C4-2B (cell line): Measurements from ENCODE around the gene WWC1.

Experiments used
- H3K27ac ChIP-seq: fragments of 450-650 bp; 2 replicates; pipeline ENCODE4 v1.5.1; 2017
- ZFX ChIP-seq: fragments of 450-650 bp; IDR thresholded peaks from 2 replicates; pipeline ENCODE4 v1.6.1; 2017
- TF ChIP-seq, protein P1 (sequence below): fragments of 450-650 bp; conservative IDR thresholded peaks from 2 replicates; pipeline ENCODE4 v1.5.1; 2017; ENCODE audit warnings: mild to moderate bottlenecking

The WWC1 gene

DNA sequence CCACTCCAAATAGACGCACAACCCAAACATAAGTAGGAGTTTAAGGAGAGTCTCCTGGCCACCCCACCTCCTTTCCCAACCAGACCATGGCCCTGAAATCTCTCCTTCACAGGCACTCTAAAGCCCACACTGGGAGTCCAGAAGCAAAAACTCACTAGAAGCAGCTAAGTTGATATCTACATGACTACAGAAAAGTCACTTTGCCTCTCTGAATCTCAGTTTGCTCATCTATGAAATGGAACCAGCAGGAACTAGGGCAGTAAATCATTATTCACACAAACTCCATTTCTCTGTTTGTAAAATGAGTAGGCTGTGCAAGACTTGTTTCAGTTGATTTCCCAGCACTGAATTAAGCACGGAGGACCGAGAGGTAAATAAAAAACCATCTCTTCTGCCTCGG, 4.1 kb upstream of the WWC1 start:
- H3K27ac ChIP-seq: no peak overlapping the region
- TF ChIP-seq, protein P1, sequence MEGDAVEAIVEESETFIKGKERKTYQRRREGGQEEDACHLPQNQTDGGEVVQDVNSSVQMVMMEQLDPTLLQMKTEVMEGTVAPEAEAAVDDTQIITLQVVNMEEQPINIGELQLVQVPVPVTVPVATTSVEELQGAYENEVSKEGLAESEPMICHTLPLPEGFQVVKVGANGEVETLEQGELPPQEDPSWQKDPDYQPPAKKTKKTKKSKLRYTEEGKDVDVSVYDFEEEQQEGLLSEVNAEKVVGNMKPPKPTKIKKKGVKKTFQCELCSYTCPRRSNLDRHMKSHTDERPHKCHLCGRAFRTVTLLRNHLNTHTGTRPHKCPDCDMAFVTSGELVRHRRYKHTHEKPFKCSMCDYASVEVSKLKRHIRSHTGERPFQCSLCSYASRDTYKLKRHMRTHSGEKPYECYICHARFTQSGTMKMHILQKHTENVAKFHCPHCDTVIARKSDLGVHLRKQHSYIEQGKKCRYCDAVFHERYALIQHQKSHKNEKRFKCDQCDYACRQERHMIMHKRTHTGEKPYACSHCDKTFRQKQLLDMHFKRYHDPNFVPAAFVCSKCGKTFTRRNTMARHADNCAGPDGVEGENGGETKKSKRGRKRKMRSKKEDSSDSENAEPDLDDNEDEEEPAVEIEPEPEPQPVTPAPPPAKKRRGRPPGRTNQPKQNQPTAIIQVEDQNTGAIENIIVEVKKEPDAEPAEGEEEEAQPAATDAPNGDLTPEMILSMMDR: no peak
- no peak for TF ChIP-seq ZFX

DNA sequence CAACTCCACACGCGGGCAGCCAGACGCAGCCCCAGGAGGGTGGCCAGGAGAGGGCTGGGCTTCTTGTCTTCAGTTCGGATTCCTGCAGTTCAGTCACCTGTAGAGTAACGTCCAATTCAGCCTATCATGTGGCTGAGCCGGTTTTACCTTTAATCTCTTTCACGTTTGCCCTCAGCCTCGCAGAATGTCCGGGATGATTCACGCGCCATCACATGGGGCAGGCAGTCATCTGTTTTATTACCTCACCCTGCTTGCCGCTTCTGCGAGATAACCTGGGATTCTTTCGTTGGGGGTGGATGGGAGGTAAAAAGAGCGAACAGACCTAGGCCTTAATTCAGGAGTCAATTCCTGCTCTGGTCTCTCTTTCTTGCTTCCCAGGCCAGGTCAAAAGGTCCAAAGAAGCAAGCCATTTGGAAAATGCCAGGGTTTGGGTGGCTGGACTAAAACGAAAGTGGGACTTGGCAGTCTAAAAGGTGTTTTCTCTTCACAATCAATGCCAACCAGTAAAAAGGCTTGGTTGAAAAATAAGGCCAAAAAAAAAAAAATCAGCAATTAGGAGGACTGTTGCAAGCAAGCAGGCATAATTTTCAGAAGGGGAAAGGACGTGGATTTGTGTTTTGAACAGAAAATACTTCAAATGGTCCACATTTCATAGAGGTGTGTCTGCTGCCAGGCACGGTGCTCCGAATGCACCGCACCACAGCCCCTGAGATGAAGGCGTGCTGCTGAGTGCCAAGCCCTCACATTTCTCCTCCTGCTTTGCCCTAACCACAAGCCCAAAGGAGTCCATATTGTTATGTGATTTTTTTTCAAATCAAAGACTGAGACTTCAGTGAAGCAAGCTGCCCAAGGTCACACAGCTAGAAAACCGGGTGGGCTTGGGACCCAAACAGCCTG, 2.8 kb upstream of the WWC1 start:
- TF ChIP-seq, protein P1: no peak
- no peak for TF ChIP-seq ZFX
- H3K27ac ChIP-seq: no peak overlapping the region

DNA sequence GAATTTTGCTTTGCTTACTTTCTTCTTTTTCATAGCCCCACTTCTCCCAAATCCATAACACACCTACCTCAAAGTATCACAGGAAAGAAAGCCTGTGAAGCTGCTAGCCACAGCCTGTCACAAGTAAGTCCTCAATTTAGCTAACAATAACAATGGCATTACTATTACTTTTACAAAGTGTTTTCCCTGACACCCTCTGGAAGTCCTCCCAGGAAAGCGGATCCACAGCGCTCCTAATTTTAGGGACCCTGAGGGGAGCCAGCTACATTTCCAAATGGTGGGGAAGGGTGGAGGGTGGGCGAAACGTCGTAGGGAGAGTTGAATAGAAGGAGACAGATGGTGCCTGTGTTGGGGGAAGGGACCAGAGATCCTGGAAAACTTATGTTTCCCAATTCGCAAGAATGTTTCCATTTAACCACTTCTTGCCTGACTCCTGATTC, 523 bp upstream of the WWC1 start:
- peak overlapping the region; percentile 92 for H3K27ac ChIP-seq
- TF ChIP-seq, protein P1: no peak
- no peak for TF ChIP-seq ZFX

DNA sequence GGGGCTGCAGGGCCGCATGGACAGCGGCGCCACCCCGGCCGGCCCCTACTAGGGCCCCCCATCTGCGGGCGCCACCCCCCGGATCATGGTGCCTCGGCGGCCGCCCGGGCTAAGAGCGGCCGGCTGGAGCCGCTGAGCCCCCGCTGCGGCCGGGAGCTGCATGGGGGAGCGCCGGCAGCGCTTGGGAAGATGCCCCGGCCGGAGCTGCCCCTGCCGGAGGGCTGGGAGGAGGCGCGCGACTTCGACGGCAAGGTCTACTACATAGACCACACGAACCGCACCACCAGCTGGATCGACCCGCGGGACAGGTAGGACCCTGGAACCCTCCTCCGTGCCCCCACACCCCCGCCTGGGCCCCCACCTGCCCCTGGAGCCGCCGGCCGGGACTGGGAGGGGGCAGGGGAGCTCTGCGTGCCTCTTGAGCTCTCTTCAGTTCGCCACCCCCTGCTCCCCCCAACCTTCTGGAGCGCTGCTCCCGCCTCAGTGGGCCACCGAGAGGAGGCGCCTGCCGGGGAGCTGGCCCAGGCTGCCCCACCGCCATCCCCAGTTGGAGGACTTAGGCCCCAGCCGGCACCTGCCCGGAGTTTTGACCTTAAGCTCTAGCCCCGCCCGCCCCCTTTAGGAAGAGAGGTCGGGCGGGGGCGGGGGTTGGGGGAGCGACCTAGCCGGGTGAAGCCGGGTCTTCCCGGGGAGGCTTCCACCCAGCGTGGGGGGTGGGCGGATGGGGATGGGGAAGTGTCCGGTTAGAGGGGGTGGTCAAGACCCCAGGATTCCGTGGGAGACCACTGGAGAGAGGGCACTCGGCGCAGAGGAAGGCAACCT, 730 bp downstream of the WWC1 start:
- TF ChIP-seq, protein P1: peak; percentile 15; the same call in 1 of the 2 replicates
- TF ChIP-seq ZFX: peak; percentile 71
- H3K27ac ChIP-seq: peak overlapping the region; percentile 92

DNA sequence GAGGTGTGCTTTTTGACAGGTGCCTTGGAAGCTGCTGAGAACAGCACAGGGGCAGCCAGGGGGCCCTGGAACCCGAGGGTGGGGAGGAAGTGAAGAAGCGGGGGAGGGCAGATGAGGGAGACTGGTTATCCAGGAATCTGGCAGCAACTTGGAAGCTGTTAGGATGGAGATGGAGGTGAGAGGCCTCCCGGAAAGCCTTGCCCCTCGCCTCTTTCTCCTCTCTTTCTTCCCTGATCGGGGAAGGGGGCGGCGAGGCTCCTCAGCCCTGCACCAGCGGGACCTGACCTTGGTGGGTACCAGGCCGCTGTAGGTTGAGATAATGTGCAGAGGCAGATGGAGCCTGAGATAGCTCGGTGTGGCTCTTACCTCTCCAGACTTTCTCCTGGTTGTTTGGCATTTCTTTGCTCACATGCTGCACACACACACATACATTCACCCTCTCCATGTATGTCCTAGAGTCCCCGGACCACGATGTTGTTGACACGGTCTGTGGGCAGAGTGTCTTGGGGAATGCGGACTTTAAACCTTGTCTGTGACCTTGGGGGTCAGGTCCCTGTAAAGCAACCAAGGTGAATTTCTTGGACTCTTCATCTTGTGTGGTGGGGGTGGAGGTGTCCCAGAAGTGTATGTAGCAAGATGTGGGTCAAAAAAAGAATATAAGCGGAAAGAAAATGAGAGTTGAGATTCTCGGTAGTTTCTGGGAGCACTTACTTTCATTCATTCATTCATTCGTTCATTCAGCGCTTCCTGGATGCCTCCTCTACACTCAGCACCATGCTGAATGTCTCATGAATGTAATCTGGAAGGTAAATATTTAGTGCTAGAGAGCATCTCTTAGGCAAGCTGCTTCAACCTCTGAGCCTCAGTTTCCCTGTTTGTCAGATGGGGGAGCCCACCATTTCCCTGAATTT, 1.6 kb downstream of the WWC1 start:
- peak overlapping the region; percentile 92 for H3K27ac ChIP-seq
- TF ChIP-seq, protein P1: no peak
- no peak for TF ChIP-seq ZFX

DNA sequence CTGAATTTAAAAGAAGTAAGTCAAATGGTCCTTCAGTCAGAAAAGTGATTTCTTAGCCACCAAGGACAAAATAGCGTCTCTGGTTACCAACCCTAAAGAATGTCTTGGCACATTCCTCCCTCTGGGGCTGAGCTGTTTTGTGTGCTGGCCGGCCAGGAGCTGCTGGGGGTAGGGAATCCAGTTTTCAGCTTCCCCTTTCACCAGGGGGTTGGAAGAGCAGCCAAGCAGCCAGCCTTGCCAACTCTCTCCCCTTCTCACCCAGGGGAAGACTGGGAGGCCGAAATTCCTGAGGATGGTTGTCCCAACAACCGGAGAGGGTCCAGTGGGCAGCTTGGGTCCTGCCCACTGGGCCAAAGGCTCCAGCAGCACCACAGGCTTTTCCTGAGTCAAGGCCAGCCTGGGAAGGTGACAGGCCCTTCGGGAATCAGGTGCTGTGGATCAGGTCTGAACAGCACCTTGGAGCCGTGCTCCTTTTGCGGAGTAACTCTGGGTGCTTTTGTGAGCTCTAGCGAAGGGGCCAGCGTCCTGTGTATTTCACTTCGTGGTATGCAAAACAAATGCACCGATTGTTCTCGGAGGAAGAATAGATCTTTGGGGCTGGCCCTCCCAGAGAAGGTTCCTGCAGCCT, 4.2 kb downstream of the WWC1 start:
- no peak overlapping the region for H3K27ac ChIP-seq
- no peak for TF ChIP-seq ZFX
- TF ChIP-seq, protein P1: no peak
